Peyer's patch (tissue), 4 donors: Measurements from ENCODE around the gene LYL1.

Experiments used
- POLR2A ChIP-seq, 2 donors: fragments of 450-650 bp; IDR thresholded peaks; one replicate each; pipeline ENCODE4 v1.5.1; 2017; ENCODE audit warnings: antibody characterized with exemption in 2 of 2, mild to moderate bottlenecking in 2 of 2, moderate library complexity in 2 of 2
- TF ChIP-seq, protein P1 (sequence below), 6 experiments: fragments of 450-650 bp in 4 of 6; fragments of 200-600 bp in 2 of 6; sonication (generic) in 1 of 6; IDR thresholded peaks; one replicate each; pipeline ENCODE4 v1.5.1; 2017 to 2019; ENCODE audit warnings: antibody characterized with exemption in 6 of 6, mild to moderate bottlenecking in 3 of 6, moderate library complexity in 1 of 6

DNA sequence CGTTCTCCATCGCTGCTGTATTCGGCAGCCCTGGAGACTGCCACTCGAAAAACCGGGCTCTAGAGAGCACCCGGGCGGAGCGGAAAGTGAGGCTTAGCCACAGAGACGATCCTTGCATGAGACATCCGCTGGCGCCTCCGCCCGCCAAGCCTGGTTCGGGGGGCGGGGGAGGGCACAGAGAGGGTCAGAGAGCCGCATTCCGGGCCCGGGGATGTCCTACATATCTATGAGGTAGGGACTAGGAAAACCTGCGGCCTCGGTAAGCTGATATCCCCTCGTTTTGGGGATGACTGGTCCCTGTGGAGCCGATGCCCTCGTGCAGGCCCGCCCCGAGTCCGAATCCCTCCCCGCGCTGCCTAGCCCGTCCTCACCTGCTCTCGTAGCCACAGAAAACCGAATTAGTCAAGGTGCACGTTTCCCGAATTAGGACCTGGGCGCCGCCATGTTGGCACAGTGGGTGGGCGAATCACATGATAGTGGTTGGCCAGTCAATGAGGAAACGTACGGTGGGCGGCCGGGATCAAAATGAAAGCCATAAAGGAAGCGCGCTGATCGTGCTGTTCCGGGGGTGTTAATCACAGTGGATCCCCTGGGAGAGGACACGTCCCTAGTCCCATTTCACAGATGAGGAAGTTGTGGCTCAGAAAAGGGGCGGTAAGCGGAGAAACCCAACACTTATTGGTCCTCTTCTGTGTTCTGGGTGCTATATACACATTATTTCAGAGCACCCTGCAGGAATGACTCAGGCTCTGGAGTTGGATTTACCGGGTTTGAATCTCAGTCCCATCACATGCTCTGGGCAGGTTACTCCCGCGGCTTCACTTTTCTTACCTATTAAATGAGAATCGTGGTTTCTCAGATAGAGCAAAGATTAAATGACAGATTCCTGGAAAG, 13.9 kb upstream of the LYL1 start, which contains the start of gene TRMT1:
- TF ChIP-seq, protein P1, sequence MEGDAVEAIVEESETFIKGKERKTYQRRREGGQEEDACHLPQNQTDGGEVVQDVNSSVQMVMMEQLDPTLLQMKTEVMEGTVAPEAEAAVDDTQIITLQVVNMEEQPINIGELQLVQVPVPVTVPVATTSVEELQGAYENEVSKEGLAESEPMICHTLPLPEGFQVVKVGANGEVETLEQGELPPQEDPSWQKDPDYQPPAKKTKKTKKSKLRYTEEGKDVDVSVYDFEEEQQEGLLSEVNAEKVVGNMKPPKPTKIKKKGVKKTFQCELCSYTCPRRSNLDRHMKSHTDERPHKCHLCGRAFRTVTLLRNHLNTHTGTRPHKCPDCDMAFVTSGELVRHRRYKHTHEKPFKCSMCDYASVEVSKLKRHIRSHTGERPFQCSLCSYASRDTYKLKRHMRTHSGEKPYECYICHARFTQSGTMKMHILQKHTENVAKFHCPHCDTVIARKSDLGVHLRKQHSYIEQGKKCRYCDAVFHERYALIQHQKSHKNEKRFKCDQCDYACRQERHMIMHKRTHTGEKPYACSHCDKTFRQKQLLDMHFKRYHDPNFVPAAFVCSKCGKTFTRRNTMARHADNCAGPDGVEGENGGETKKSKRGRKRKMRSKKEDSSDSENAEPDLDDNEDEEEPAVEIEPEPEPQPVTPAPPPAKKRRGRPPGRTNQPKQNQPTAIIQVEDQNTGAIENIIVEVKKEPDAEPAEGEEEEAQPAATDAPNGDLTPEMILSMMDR (IDR thresholded peaks at IDR 0.05): peak in 1 of 6 experiments; percentile 1
- TF ChIP-seq POLR2A (IDR thresholded peaks at IDR 0.05): peak in 1 of 2 donors; percentile 31
